A673 (cell line): ENCODE data around the gene DUSP6.

Source experiments
- CTCF ChIP-seq: fragments of 300-800, 200-600 bp; sonication (generic); conservative IDR thresholded peaks from 2 replicates; pipeline ENCODE4 v1.5.1; 2017; ENCODE audit warnings: low read depth, mild to moderate bottlenecking, antibody characterized with exemption, low read length, moderate library complexity, mixed read lengths
- EZH2 ChIP-seq: fragments of 200-600 bp; sonication (generic); IDR thresholded peaks from 2 replicates; pipeline ENCODE4 v1.6.1; 2017; ENCODE audit warnings: borderline replicate concordance, low read depth, mild to moderate bottlenecking, mixed read lengths, antibody characterized with exemption, low read length; ENCODE audit not compliant: poor library complexity, severe bottlenecking

- no peak for TF ChIP-seq CTCF
- TF ChIP-seq EZH2: no peak
Measured at GRCh38 chr12:89347325-89347829, 4.9 kb downstream of the DUSP6 start.
